HG03103 (cell line): ENCODE data around the gene FKBP8.
"Not testable (repeated sequence)": the region's sequence is repeated elsewhere in the genome, so short reads cannot be mapped to it uniquely, and the experiment has no call there.

Source experiments
- ATAC-seq: cut with Tn5 transposase; IDR thresholded peaks from one replicate; pipeline ENCODE4 v1.9.1; 2021; ENCODE audit warnings: low read depth; ENCODE audit not compliant: unreplicated experiment

FKBP8 gene

DNA sequence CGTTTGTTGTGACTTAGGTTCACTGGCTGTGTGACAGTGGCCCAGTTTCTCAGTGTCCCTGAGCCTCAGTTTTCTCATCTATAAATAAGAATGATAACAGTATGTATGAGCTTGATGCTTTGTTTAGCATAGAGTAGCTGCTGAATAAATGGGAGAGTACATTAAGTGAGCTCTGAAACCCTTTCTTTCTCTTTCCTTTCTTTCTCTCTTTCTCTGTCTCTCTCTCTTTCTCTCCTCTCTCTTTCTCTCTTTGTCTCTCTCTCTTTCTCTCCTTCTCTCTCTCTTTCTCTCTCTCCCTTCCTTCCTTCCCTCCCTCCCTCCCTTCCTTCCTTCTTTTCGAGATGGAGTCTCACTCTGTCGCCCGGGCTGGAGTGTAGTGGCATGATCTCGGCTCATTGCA lies 16.3 kb upstream of the FKBP8 start:
- no peak for ATAC-seq

DNA sequence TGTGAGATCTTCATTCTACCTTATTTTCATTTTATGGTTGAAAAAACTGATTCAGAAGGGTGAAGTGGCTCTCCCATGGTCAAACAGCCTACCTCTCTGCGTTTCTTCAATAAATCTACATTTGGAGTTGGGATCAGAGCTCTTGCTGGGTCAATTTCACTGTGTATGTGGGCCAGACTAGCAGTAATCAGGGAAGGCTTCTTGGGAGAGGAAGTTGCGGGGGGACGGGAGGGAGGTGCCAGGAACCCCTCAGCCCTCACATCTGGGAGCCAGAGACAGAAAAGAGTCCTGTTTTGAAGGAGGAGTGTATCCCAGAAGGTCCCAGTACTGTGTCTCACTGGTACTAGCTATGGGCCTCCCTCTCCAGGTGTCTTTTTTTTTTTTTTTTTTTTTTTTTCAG lies 15.2 kb upstream of the FKBP8 start:
- ATAC-seq = no peak

DNA sequence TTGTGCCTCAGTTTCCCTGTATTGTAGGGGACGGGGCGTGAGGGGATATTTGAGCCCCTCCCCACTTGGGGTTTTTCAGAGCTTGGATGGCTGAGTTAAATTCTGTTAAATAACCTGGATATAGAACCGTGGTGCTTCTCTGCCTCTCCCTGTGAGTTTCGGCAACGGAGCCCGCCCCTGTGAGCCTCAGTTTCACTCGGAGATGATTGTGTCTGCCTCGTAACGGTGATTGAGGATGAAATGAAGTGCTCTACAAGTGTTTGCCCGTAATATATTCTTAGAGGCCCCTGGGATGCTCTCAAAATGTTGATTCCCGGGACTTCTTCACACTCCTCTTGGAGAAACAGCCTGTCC lies 14.8 kb upstream of the FKBP8 start:
- no peak for ATAC-seq

DNA sequence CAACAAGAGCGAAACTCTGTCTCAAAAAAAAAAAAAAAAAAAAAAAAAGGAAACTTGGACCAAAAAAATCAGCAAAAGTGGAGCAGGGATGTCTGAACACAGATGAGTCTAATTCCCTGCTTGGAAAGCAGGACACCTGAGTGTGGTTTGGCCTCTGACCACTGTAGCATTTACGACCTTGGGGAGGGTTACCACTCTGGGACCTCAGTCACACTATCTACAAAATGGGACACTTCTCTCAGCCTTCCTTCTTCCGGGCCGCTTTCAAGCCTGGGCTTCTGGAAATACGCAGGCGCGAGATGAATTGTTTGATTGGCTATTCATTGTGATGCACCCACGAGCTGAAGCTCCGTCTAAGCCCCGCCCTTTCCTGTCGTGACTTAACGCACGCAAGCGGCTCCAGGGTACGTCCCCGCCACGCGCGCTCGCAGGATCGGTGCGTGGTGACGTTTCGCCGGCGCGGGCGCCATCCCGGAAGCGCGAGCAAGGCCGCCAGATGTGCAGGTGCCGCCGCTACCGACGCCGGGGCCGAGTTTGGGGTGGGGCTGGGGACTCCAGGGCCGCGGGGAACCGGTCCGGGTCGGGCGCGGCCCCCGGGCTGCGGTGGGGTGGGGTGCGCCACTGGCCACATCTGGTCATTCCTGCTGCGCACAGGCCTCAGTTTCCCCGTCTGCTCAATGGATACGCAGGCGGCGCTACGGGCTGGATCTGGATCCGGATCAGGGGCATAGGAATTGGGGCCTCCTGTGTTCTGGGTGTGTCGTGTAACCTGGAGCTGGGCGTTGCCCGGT lies 14.2 kb upstream of the FKBP8 start, which contains the start of gene KXD1:
Gene KXD1 (plus strand): TSS at position 460 of the 791 bp plus-strand sequence. CDS start 4,187 bp downstream, outside the sequence.
- no peak for ATAC-seq

DNA sequence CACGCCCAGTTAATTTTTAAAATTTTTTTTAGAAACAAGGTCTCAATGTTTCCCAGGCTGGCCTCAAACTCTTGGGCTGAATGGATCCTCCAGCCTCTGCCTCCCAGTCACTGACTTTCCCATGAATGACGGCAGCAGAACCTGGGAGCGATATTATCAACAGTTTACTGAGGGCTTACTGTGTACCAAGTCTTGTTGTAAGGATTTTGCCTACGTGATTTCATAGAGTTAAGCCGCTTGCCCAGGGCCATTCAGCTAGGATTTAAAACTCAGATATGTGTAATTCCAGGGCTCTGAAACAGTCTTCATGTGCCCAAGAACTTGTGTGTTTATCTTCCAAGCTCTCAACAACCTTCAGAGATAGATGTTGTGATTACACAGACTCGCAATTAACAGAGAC lies 8.3 kb upstream of the FKBP8 start:
- no peak for ATAC-seq

DNA sequence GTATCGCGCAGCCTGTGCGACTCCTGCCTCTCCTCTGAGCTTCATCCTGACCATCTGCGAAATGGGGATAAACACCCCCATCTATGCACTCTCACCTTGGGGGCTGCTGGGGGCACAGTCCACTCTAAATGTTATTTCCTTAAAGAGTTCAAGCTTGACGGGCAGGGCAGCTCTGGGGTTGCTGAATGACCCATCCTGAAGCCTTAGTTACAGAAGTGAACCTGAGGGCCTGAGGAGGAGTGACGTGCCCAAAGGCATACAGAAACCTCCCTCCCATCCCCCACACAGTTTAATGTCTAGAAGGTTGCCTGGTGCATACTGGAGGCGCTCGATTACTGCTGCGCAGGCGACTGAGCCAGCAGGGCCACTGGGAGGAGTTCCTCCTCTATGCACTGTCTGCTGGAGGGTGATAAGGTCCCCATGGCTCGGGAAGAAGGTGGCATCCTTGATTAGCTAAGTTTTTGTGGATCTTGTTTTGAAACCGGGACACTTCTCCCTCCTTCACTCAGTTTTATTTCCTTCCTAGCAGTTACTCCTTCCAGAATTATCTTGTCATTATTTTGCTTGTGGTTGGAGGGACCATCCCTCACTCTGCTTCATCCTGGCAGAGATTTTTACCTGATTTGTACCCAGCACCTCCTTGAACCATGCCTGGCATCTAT lies 572 bp upstream of the FKBP8 start:
- ATAC-seq = peak; percentile 67

DNA sequence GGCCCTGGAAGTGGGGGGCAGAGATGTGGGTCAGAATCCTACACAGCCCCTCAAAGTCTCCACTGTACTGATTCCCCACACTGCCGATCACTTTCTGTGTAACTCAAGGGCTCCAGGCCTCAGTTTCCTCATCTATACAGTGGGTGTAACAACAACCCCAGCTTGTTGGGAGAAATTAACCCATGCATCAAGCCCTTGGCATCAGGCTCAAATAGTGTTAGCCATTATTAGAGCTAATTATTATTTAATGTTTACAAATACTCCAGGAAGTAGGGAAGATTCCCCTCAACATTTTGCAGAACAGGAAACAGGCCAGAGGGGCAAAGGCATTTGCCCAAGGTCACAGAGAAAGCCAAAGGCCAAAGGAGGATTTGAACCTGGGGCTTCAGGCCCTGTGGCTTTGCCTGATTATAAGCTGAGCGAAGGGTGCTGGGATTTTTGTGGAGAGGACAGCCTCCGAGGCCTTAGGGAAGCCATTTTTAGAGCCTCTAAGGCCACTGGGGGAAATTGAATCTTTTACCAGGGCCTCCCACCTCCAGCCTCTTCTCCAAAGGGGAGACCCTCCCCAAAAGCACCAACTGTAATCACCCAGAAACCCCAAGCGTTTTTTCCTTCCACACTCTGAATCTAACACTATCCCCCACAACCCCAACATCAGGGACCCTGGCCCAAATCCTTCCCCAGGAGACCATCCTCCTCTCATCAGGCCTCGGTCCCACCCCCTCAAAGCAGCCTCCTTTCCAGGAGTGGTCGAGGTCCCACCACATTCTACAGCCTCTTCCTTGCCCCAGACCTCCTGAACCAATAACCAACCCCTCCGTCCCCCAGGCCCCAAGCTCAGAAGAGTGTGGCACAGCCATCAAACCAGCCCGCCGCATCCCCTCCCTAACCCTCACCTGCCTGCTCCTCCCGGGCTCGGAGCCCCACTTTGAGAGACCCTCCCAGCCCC lies 1.1 kb downstream of the FKBP8 start:
- ATAC-seq = no peak

DNA sequence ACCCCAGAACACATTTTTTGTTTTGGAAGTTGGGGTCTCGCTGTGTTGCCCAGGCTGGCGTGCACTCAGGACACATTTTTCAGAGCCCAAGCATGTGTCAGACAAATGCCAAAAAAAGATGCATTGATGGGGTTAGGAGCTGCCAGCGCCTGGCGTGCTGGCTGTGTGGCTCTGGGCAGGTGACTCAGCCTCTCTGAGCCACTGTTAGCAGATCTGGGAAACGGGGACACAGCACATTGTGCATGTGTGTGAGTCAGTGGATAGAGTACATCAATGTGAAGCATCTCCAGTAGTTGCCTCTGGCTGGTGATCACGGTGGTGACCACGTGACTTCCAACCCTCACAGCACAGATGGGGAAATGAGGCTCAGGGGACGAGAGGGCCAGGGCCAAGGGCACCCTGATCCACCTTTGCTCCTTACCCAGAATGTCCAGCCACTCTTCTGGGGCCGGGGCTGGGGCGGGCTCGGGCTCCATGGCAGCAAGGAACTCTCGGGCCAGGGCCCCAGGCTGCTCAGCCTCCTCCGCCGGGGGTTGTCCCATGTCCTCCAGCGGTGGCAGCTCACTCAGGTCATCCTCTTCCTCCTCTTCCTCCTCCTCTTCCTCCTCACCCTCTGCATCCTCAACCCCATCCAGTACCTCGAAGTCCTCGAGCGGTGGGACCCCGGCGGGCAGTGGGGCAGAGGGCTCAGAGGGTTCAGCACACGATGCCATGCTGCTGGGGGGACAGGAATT lies 1.9 kb downstream of the FKBP8 start:
- no peak for ATAC-seq

DNA sequence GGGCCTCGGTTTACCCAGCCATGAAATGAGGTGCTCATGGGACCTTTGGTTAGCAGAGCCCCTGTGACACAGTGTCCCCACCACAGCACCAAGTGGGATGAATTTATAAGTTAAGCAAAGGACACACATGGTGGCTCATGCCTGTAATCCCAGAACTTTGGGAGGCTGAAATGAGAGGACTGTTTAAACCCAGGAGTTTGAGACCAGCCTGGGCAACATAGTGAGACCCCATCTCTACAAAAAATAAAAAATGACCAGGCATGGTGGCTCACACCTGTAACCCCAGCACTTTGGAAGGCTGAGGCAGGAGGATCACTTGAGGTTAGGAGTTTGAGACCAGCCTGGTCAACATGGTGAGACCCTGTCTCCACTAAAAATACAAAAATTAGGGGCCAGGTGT lies 3.2 kb downstream of the FKBP8 start:
- not testable (repeated sequence) for ATAC-seq

DNA sequence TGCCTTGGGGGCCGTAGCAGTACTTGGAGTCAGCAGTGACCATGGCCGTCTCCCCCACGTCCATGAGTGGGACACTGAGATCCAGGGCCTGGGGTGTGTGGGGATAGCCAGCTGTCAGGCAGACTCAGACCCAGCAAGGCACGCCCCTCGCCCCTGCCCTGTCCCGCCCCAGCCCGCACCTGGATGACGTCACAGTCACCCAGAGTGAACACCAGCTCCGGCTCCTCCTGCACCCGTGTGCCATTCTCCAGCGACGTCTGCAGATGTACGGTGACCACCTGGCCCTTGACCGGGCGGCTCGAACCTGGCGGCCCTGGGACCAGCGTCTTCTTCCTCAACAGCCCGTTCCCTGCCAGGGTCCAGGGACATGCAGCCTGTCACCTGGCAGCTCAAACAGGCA lies 4.0 kb downstream of the FKBP8 start:
- no peak for ATAC-seq

DNA sequence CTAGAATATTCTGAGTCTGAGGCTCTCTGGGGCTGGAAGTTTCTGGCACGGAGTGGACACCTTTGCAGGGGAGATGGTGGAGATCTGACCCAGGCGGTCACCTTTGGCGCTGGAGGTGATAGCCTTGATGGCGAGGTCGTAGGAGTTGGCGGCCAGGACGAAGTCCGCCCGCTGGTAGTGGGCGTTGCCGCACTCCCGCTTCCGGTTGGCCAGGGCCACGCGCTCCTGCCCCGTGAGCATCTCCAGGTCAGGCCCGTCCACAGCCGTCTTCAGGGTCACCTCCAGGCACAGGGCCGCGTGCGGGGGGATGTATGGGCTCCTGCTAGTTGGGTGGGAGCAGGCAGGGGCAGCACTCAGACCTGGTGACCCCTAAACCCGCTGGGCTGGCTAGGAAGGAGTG lies 5.3 kb downstream of the FKBP8 start:
- no peak for ATAC-seq

DNA sequence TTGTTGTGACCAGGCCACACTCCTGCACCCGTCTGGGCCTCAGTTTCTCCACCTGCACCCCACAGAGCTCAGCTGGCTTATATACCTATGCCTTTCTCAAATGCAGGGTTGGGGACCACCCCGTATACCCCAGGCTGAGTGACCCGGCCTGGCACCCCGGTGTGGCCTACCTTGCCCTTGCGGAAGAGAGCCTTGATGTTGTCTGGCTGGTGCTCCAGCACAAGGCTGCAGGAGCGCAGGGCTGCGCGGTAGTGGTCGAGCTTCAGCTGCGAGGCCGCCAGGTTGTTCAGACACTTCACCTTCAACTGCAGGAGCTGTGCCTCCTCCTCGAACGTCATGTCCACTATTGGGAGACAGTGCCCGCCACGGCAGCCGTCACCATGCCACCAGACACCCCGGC lies 5.9 kb downstream of the FKBP8 start:
- ATAC-seq = no peak

DNA sequence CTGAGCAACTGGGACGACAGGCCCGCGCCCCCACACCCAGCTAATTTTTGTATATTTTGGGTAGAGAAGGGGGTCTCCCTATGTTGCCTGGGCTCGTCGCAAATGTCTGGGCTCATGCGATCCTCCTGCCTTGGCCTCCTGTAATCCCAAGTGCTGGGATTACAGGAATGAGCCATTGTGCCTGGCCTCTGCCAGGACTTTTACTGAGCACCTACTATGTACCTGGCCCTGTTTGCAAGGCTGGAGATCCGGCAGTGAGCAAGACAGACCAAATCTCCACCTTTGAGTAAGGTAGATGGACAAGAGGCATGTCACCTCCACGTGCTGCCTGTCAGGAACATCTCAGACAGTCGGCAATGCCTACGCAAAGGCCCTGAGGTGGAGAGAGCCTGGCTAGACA lies 6.9 kb downstream of the FKBP8 start:
- no peak for ATAC-seq

DNA sequence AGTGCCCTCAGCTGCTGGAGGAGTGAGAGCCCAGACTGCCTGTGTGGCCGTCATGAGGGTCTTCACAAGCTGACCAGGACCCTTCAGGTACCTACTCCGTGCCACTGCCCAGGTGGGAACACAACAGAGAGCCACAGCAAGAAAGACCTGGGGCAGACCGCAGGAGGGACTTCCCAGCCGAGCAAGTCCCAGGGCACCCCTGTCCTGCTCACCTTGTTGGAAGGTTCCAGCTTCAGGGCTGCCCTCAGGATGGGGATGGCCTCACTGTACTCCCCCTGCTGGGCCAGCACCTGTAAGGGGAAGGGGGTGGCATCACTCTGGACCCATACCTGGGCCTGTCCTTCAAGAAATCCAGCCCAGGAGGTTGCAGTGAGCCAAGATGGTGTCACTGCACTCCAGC lies 10.3 kb downstream of the FKBP8 start:
- ATAC-seq = no peak

DNA sequence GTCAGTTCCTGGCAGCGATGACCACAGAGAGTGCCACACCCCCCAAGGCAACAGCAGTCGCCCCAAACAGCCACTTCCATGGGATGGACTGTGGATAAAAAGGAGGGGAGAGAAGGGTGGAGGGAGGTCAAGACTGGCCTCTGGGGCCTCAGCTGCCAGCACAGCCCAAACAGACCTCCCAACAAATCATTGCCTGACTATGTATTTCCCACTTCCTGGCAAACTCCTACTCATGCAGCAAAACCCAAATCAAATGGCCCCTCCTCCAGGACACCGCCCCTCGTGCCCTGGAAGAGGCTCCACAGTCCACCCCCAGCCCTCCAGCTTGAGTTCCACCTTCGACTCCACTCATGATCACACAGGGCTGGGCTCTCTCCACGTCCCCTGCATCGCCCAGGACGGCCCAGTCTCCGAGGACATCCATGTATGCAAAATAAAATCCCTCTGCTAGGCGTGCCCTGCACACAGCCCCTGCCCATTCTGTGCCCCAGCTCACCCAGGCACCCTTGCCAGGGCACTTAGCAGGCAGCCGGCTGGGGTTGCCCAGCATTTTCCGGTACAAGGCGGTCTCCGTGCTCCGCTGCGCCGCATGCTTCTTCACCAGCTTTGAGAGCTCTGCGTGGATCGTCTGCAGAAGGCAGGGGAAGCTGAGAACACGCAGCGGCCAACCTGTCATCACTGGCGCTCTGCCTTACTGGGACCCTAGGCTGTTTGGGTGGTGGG lies 11.0 kb downstream of the FKBP8 start:
- no peak for ATAC-seq

DNA sequence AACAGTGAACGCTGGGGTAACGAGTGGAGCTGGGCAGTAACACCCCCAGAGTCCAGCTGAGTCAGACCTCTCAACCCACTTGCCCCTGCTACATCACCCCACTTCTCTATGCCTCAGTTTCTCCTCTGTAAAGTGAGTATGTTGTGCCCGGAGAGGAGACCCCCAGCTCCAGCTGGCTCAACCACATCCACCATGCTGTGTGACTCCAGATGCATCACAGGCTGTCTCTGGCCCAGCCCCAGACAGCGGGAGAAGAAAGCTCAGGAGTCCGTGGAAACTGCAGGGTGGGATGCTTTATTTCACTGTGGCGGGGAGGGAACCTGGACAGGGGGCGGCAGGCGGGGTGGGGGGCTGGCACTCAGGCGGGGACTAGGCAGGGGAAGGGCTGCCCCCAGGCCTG lies 11.9 kb downstream of the FKBP8 start:
- no peak for ATAC-seq

DNA sequence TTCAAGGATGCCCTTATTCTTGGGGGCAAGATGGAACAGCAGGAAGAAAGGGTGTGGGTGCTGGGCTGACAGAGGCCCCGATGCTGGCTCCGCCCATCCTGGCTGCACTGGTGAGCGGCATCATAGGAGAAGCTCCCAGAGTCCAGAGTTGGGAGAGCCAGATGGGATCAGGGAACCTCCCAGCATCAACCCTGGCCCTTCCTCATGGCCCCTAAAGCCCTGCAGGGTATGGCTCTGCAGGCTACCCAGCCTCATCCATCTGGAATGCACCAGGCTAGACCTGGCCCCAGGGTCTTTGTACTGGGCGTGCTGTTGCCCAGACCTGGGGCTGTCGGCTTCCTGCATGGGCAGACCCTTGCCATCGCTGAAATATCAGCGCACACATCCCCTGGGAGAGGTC lies 13.6 kb downstream of the FKBP8 start:
- ATAC-seq = no peak

DNA sequence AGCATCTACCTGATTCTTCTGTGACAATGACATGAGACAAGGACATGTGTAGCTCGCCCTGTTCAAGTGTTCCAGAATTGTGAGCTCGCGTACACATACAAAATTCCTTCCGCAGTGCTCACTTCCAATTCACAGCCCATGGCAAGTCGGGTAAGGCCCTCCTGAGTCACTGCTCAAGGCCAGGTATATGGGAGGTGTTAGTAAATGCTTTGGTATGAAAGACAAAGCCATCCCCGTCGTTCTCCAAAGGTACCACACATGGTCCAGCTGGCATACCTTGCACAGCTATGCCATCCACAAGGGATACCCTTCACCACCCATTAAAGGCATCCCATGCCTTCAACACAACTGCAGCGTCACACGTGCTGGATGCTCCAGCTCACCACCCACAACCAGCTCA lies 17.1 kb downstream of the FKBP8 start:
- ATAC-seq = no peak

DNA sequence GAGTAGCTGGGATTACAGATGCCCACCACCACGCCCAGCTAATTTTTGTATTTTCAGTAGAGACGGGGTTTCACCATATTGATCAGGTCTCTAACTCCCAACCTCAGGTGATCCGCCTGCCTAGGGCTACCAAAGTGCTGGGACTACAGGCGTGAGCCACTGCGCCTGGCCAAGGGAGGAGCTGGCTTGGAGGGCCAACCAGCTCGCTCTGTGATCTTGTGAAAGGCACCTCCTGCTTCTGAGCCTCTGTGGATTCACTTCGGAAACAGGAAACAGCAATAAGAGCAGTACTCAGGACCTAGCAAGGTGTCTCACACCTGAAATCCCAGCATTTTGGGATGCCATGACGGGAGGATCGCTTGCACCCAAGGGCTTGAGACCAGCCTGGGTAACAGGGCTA lies 19.5 kb downstream of the FKBP8 start:
- ATAC-seq = no peak

DNA sequence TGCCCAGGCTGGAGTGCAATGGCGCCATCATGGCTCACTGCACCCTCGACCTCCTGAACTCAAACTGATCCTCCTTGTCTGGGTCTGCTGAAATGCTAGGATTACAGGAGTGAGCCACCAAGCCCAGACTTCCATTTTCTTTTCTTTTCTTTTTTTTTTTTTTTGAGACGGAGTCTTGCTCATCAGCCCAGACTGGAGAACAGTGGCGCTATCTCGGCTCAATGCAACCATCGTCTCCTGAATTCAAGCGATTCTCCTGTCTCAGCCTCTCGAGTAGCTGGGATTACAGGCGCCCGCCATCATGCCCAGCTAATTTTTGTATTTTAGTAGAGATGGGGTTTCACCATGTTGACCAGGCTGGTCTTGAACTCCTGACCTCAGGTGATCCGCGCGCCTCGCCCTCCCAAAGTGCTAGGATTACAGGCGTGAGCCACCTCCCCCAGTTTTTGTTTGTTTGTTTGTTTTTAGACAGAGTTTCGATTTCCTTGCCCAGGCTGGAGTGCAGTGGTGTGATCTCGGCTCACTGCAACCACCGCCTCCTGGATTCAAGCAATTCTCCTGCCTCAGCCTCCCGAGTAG lies 20.4 kb downstream of the FKBP8 start:
- ATAC-seq = not testable (repeated sequence)
